K562 (cell line): ENCODE data around the gene HDAC6. TPM values are rescaled to one million over a fixed set of nuclear protein-coding genes. Genes with fewer than 3 reads are reported as not detected.
A peak's percentile ranks its signal among the peaks of the same experiment; 100 is the strongest.

Experiments used
- BRD4 ChIP-seq: fragments of 200-600 bp; sonication (generic); IDR thresholded peaks from 2 replicates; pipeline ENCODE4 v1.6.1; 2017; ENCODE audit warnings: inconsistent platforms
- E2F6 ChIP-seq, 2 experiments: IDR thresholded peaks; 2 replicates each; pipeline ENCODE4 v1.6.1; 2011; ENCODE audit warnings: borderline replicate concordance in 1 of 2, control low read depth in 1 of 2, low read depth in 1 of 2, low read length in 1 of 2, mild to moderate bottlenecking in 1 of 2, mixed read lengths in 1 of 2, moderate library complexity in 1 of 2; ENCODE audit not compliant: insufficient read depth in 1 of 2, insufficient read length in 1 of 2, poor library complexity in 1 of 2, severe bottlenecking in 1 of 2; ENCODE audit errors: extremely low read depth in 1 of 2
- GABPB1 ChIP-seq: sonication (generic); formaldehyde crosslinking; IDR thresholded peaks from 2 replicates; pipeline ENCODE4 v1.8.0; 2022; ENCODE audit warnings: mild to moderate bottlenecking, missing genetic modification reagents
- HDAC2 ChIP-seq: fragments of 450-650 bp; IDR thresholded peaks from 2 replicates; pipeline ENCODE4 v1.6.1; 2016; ENCODE audit warnings: mild to moderate bottlenecking
- JUND ChIP-seq, 2 experiments: IDR thresholded peaks; 2 replicates in 1 of 2; 3 replicates in 1 of 2; pipeline ENCODE4 v1.6.1; 2011; ENCODE audit warnings: borderline replicate concordance in 2 of 2, low read depth in 2 of 2, low read length in 2 of 2, improper control_type of control experiment in 1 of 2, missing biosample characterization in 1 of 2, missing genetic modification characterization in 1 of 2, missing genetic modification reagents in 1 of 2
- KHSRP ChIP-seq: fragments of 450-650 bp; IDR thresholded peaks from 2 replicates; pipeline ENCODE4 v1.6.1; 2017
- NFIC ChIP-seq: fragments of 450-650 bp; IDR thresholded peaks from 2 replicates; pipeline ENCODE4 v1.6.1; 2017; ENCODE audit warnings: mild to moderate bottlenecking, inconsistent platforms
- SIN3B ChIP-seq: fragments of 450-650 bp; IDR thresholded peaks from 2 replicates; pipeline ENCODE4 v1.6.1; 2017; ENCODE audit warnings: low read depth, mild to moderate bottlenecking, moderate library complexity
- SMAD1 ChIP-seq: fragments of 150-350 bp; IDR thresholded peaks from 2 replicates; pipeline ENCODE4 v1.6.1; 2014; ENCODE audit warnings: low read length, low read depth; ENCODE audit not compliant: partially characterized antibody
- TCF7 ChIP-seq: sonication (generic); IDR thresholded peaks from 2 replicates; pipeline ENCODE4 v1.6.1; 2016; ENCODE audit warnings: antibody characterized with exemption, borderline replicate concordance
- TEAD4 ChIP-seq, 2 experiments: sonication (generic) in 1 of 2; formaldehyde crosslinking in 1 of 2; IDR thresholded peaks; 2 replicates each; pipeline versions ENCODE4 v1.6.1 to v1.8.0; 2012 to 2022; ENCODE audit warnings: borderline replicate concordance in 1 of 2, inconsistent platforms in 1 of 2, low read length in 1 of 2, mild to moderate bottlenecking in 1 of 2, missing genetic modification reagents in 1 of 2
- TOE1 ChIP-seq, 2 experiments: fragments of 450-650 bp in 1 of 2; sonication (generic) in 1 of 2; formaldehyde crosslinking in 1 of 2; IDR thresholded peaks; 2 replicates each; pipeline versions ENCODE4 v1.7.1 to v1.8.0; 2016 to 2022; ENCODE audit warnings: borderline replicate concordance in 2 of 2, mild to moderate bottlenecking in 2 of 2, antibody characterized with exemption in 1 of 2, inconsistent platforms in 1 of 2, low read depth in 1 of 2, missing genetic modification reagents in 1 of 2, moderate library complexity in 1 of 2
- USF2 ChIP-seq: sonication (generic); formaldehyde crosslinking; IDR thresholded peaks from 2 replicates; pipeline ENCODE4 v1.5.0; 2020; ENCODE audit warnings: missing genetic modification reagents
- ZBED1 ChIP-seq: IDR thresholded peaks from 2 replicates; pipeline ENCODE4 v1.6.1; 2014
- ZBTB11 ChIP-seq, 3 experiments: fragments of 200-800 bp in 1 of 3; fragments of 250-450 bp in 1 of 3; fragments of 450-650 bp in 1 of 3; sonication (Bioruptor Pico) in 1 of 3; sonication (Bioruptor generic) in 1 of 3; formaldehyde crosslinking in 1 of 3; IDR thresholded peaks; 2 replicates each; pipeline versions ENCODE4 v1.6.1 to v1.8.0; 2016 to 2022; ENCODE audit warnings: mild to moderate bottlenecking in 2 of 3, missing genetic modification characterization in 2 of 3, missing compliant biosample characterization in 1 of 3, moderate library complexity in 1 of 3
- ZNF436 ChIP-seq: fragments of 250-450, 450-650 bp; sonication (Bioruptor Pico); formaldehyde crosslinking; IDR thresholded peaks from 2 replicates; pipeline ENCODE4 v1.7.0; 2020; ENCODE audit warnings: mild to moderate bottlenecking
- polyA plus RNA-seq, 8 experiments: library from polyadenylated mRNA; depleted of rRNA in 4 of 8; stranded (reverse) in 5 of 8; unstranded in 3 of 8; fragments of >200 nt; fragmentation: Nextera tagmentation in 2 of 8; fragmentation: Illumina TruSeq in 1 of 8; extraction: Ambion mirVana in 2 of 8; extraction: Trizol in 1 of 8; gene quantifications; 2 replicates each; pipeline versions ENCODE4 v1.2.1 to v1.2.3, GENCODE V29; 2011 to 2014; ENCODE audit warnings: inconsistent platforms in 1 of 8, missing spikeins in 1 of 8
- total RNA-seq, 7 experiments: library from RNA; depleted of rRNA in 6 of 7; stranded (reverse); fragments of >200 nt in 6 of 7; fragmentation: Illumina TruSeq in 2 of 7; extraction: Trizol in 2 of 7; gene quantifications; 2 replicates each; pipeline versions ENCODE4 v1.2.1 to v1.2.3, GENCODE V29; 2011 to 2021; ENCODE audit warnings: low replicate concordance in 1 of 7
- TF ChIP-seq, protein P1 (sequence below): fragments of 450-650 bp; IDR thresholded peaks from 2 replicates; pipeline ENCODE4 v1.7.0; 2016; ENCODE audit warnings: borderline replicate concordance
- TF ChIP-seq, protein P2 (sequence below): sonication (generic); formaldehyde crosslinking; IDR thresholded peaks from 2 replicates; pipeline ENCODE4 v1.9.0; 2022; ENCODE audit warnings: mild to moderate bottlenecking, missing genetic modification reagents

The HDAC6 gene
- total and polyA plus RNA-seq, 9 of the 15 experiments (the other 6 are each of a cell fraction or from before 2014, with no cell fraction given) = 29.9 to 101 (median 71.2) TPM

GRCh38 chrX:48782795-48783194, 19.1 kb upstream of the HDAC6 start (continued):
- TF ChIP-seq, protein P1, sequence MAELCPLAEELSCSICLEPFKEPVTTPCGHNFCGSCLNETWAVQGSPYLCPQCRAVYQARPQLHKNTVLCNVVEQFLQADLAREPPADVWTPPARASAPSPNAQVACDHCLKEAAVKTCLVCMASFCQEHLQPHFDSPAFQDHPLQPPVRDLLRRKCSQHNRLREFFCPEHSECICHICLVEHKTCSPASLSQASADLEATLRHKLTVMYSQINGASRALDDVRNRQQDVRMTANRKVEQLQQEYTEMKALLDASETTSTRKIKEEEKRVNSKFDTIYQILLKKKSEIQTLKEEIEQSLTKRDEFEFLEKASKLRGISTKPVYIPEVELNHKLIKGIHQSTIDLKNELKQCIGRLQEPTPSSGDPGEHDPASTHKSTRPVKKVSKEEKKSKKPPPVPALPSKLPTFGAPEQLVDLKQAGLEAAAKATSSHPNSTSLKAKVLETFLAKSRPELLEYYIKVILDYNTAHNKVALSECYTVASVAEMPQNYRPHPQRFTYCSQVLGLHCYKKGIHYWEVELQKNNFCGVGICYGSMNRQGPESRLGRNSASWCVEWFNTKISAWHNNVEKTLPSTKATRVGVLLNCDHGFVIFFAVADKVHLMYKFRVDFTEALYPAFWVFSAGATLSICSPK = no peak
- no peak for TF ChIP-seq USF2
- TF ChIP-seq TCF7 = peak; percentile 84; the same call in 1 of the 2 replicates
- TF ChIP-seq HDAC2 = peak; percentile 92
- TF ChIP-seq E2F6 (IDR thresholded peaks at IDR 0.05; ENCODE audit: borderline replicate concordance in 1 of 2, extremely low read depth in 1 of 2, insufficient read depth in 1 of 2, insufficient read length in 1 of 2, low read depth in 1 of 2, low read length in 1 of 2, poor library complexity in 1 of 2, severe bottlenecking in 1 of 2) = peak in 1 of 2 experiments; percentile 36
- no peak for TF ChIP-seq TOE1 (IDR thresholded peaks at IDR 0.05; ENCODE audit: borderline replicate concordance)
- TF ChIP-seq TOE1 (CRISPR knock-in tag; IDR thresholded peaks at IDR 0.05; ENCODE audit: borderline replicate concordance, low read depth) = no peak
- peak; percentile 63 for TF ChIP-seq GABPB1 (CRISPR knock-in tag)
- TF ChIP-seq ZBED1 = peak; percentile 95
- TF ChIP-seq KHSRP = peak; percentile 63; the same call in 1 of the 2 replicates
- no peak for TF ChIP-seq BRD4
- no peak for TF ChIP-seq SIN3B
- peak; percentile 96 for TF ChIP-seq TEAD4 (IDR thresholded peaks at IDR 0.05; ENCODE audit: low read length)
- TF ChIP-seq TEAD4 (CRISPR knock-in tag; IDR thresholded peaks at IDR 0.05; ENCODE audit: borderline replicate concordance) = no peak
- peak; percentile 86 for TF ChIP-seq NFIC
- TF ChIP-seq, protein P2, sequence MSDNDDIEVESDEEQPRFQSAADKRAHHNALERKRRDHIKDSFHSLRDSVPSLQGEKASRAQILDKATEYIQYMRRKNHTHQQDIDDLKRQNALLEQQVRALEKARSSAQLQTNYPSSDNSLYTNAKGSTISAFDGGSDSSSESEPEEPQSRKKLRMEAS (CRISPR knock-in tag) = peak; percentile 68
- peak; percentile 94 for TF ChIP-seq ZNF436 (CRISPR knock-in tag)
- peak; percentile 69 for TF ChIP-seq SMAD1
- TF ChIP-seq ZBTB11 (CRISPR knock-in tag; IDR thresholded peaks at IDR 0.05) = peak in 1 of 3 experiments; percentile 80; a peak in 2 of 6 replicates
- TF ChIP-seq JUND (IDR thresholded peaks at IDR 0.05; ENCODE audit: borderline replicate concordance, low read depth, low read length) = peak; percentile 65
- no peak; the same call in 2 of the 3 replicates for TF ChIP-seq JUND (tag; IDR thresholded peaks at IDR 0.05; ENCODE audit: borderline replicate concordance, low read depth, low read length)
